AG09309 (cell line): ENCODE data around the gene SERPINC1.

Experiments used
- DNase-seq: peaks from one replicate; pipeline ENCODE4 v3.0.0-alpha.2; 2010; ENCODE audit warnings: low read depth
- H3K4me3 ChIP-seq: 2 replicates; pipeline ENCODE4 v1.5.1; 2011; ENCODE audit warnings: mild to moderate bottlenecking, low read depth, low read length, moderate library complexity; ENCODE audit not compliant: control insufficient read depth
- TF ChIP-seq, protein P1 (sequence below): IDR thresholded peaks from 2 replicates; pipeline ENCODE4 v1.5.1; 2011; ENCODE audit warnings: mild to moderate bottlenecking, low read depth, low read length, inconsistent platforms; ENCODE audit not compliant: insufficient read depth, control insufficient read depth; ENCODE audit errors: missing control alignments

Gene SERPINC1

DNA sequence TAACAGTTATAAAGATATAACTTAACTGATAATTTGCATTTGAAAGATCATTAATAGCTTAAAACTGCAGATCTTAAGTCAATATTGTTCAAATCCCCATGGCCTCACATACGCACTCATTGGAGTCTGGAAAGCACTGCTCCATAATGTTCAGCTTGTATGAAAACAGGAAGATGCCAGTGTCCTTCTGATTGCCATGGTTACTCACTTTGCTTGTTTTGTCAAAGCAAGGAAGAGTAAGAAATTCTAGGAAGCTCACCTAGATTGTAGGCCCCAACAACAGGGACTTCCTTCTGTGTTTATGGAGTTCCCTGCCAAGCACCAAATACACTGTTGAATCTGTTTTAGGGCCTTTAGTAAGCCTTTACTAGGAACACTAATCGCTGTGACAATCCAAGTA lies 60.2 kb downstream of the SERPINC1 start:
- no peak for DNase-seq
- TF ChIP-seq, protein P1, sequence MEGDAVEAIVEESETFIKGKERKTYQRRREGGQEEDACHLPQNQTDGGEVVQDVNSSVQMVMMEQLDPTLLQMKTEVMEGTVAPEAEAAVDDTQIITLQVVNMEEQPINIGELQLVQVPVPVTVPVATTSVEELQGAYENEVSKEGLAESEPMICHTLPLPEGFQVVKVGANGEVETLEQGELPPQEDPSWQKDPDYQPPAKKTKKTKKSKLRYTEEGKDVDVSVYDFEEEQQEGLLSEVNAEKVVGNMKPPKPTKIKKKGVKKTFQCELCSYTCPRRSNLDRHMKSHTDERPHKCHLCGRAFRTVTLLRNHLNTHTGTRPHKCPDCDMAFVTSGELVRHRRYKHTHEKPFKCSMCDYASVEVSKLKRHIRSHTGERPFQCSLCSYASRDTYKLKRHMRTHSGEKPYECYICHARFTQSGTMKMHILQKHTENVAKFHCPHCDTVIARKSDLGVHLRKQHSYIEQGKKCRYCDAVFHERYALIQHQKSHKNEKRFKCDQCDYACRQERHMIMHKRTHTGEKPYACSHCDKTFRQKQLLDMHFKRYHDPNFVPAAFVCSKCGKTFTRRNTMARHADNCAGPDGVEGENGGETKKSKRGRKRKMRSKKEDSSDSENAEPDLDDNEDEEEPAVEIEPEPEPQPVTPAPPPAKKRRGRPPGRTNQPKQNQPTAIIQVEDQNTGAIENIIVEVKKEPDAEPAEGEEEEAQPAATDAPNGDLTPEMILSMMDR = no peak
- H3K4me3 ChIP-seq = no peak overlapping the region

DNA sequence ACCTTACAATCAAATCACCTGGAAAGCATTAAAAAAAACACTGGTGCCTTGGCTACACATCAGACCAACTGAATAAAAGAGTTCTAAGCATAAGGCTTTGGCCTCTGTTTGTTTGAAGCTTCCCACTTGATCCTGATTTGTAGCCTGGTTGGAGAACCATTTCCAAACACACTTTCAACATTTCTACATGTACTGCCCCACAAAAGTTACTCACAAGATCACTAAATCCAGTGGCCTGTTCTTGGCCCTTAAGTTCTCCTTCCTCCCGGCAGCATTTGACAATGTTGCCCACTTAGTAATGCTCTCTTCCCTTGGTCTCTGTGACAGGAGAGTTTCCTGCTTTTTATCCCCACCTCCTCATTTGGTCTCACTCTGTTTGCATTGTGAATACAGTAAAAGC lies 61.1 kb downstream of the SERPINC1 start:
- H3K4me3 ChIP-seq = no peak overlapping the region
- TF ChIP-seq, protein P1 = no peak
- no peak for DNase-seq
